ENCODE measurements around the gene AMIGO2. TPM values are rescaled to one million over a fixed set of nuclear protein-coding genes. Genes with fewer than 3 reads are reported as not detected.

The AMIGO2 gene
- total RNA-seq, 1 donor from 2014 or later = 40.2 TPM

GRCh38 chr12:47071241-47071852, 8.4 kb downstream of the AMIGO2 start:
- Histone ChIP-seq H3K27ac (no peak overlapping the region), H3K36me3 (no peaks in the 10 kb centered on the region), H3K4me1 (no peaks in the 10 kb centered on the region), H3K4me3 (no peak overlapping the region), H3K9me3 (no peaks in the 10 kb centered on the region), H3K27me3 (ENCODE audit: low read depth) (no peaks in the 10 kb centered on the region)
- DNase-seq (no peak), ATAC-seq (peak in 1 of 2 donors; percentile 46)
- TF ChIP-seq CTCF (IDR thresholded peaks at IDR 0.05) = peak; percentile 37
- intact Hi-C loops (cut with DNase I) = no loop called here

DNA sequence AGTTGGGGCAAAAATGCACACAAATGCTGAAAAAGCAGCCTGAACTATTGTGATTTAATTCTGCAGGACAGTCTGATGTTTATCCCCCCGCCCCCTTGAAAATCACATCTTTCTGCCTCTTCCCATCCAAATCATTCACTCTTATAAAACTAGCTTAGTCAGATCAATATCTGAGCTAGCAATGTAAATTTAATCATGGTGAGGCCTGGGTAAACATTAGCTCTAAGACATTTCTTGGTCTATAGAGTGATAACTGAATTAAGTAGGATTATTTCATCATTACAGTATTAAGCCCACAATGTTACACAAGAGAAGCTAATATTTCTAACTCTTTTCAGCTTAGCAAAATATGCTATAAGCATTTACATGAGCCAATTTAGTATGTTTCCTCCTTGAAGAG, 9.4 kb downstream of the AMIGO2 start:
- intact Hi-C loops (cut with DNase I) = no loop called here

DNA sequence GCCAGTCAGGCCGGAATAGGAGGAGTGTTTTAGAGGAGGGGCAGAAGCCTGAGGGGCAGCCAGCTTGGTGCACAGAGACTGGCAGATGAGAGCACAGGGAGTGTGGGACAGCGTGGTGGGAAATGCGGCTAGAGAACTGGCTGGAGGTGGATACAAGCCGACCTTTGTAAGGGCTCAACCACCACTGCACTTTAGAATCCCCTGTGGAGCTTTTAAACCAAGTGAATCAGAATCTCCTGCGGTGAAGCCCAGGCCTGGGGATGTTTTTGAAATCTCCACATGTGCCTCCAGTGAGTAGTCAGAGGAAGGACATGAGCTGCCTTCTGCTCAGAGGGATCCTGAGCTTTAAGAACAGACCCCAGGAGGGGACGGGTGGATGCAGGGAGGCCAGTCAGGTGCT, 11.2 kb downstream of the AMIGO2 start:
- no peak for TF ChIP-seq CTCF (IDR thresholded peaks at IDR 0.05)
- no peak for DNase-seq
- Histone ChIP-seq H3K27ac (no peak overlapping the region), H3K36me3 (no peaks in the 10 kb centered on the region), H3K9me3 (no peaks in the 10 kb centered on the region), H3K4me3 (no peak overlapping the region), H3K4me1 (no peaks in the 10 kb centered on the region), H3K27me3 (ENCODE audit: low read depth) (no peaks in the 10 kb centered on the region)
- ATAC-seq = no peak
- intact Hi-C loops (cut with DNase I) = no loop called here

More for the DNA sequence above, 9.4 kb downstream of the AMIGO2 start:
- Histone ChIP-seq H3K36me3 (no peaks in the 10 kb centered on the region), H3K4me1 (no peaks in the 10 kb centered on the region), H3K9me3 (no peaks in the 10 kb centered on the region), H3K27ac (no peak overlapping the region), H3K27me3 (ENCODE audit: low read depth) (no peaks in the 10 kb centered on the region), H3K4me3 (no peak overlapping the region)
- no peak for TF ChIP-seq CTCF (IDR thresholded peaks at IDR 0.05)
- ATAC-seq (no peak), DNase-seq (no peak)

- H3K4me3 ChIP-seq = no peak overlapping the region
- no peaks in the 10 kb centered on the region for H3K9me3 ChIP-seq
- ATAC-seq (no peak), DNase-seq (no peak)
- no peaks in the 10 kb centered on the region for H3K4me1 ChIP-seq
- H3K36me3 ChIP-seq = no peaks in the 10 kb centered on the region
- H3K27me3 ChIP-seq (ENCODE audit: low read depth) = no peaks in the 10 kb centered on the region
- intact Hi-C loops (cut with DNase I) = no loop called here
- TF ChIP-seq CTCF (IDR thresholded peaks at IDR 0.05) = no peak
- no peak overlapping the region for H3K27ac ChIP-seq
These were observed 11.9 kb downstream of the AMIGO2 start for GRCh38 chr12:47067771-47068431.

GRCh38 chr12:47067176-47067575, 12.6 kb downstream of the AMIGO2 start:
- Histone ChIP-seq H3K9me3 (no peaks in the 10 kb centered on the region), H3K4me3 (no peak overlapping the region), H3K4me1 (no peaks in the 10 kb centered on the region), H3K27ac (no peak overlapping the region), H3K36me3 (no peaks in the 10 kb centered on the region), H3K27me3 (ENCODE audit: low read depth) (no peaks in the 10 kb centered on the region)
- intact Hi-C loops (cut with DNase I) = no loop called here
- no peak for DNase-seq
- ATAC-seq = no peak
- no peak for TF ChIP-seq CTCF (IDR thresholded peaks at IDR 0.05)
